ENCODE measurements around the gene GOLGA8S.
"Not testable (repeated sequence)": the region's sequence is repeated elsewhere in the genome, so short reads cannot be mapped to it uniquely, and the experiment has no call there.

GOLGA8S gene

GRCh38 chr15:23354448-23354847, at the start of gene GOLGA8S:
GOLGA8S (plus strand) TSS chr15:23354748; CDS start chr15:23354810, 62 bp downstream.
- DNase-seq, result not testable (repeated sequence)

GRCh38 chr15:23304805-23305204, 49.7 kb upstream of the GOLGA8S start:
- DNase-seq, result not testable (repeated sequence)

- DNase-seq, result not testable (repeated sequence)
These were observed 48.6 kb upstream of the GOLGA8S start for GRCh38 chr15:23305921-23306320.

GRCh38 chr15:23311233-23311632, 43.3 kb upstream of the GOLGA8S start:
- not testable (repeated sequence) for DNase-seq

GRCh38 chr15:23334096-23334495, 20.5 kb upstream of the GOLGA8S start, which contains the start of gene GOLGA6L26:
GOLGA6L26 (minus strand) TSS chr15:23334196; CDS start chr15:23334135, 61 bp downstream.
- DNase-seq, result not testable (repeated sequence)

- DNase-seq, result not testable (repeated sequence)
These were observed 8.1 kb downstream of the GOLGA8S start for GRCh38 chr15:23362622-23363021.

GRCh38 chr15:23364261-23364660, 9.7 kb downstream of the GOLGA8S start:
- not testable (repeated sequence) for DNase-seq

GRCh38 chr15:23370578-23370977, 16.0 kb downstream of the GOLGA8S start:
- no peak for DNase-seq

- not testable (repeated sequence) for DNase-seq
These were observed 16.6 kb downstream of the GOLGA8S start for GRCh38 chr15:23371134-23371533.

GRCh38 chr15:23371868-23372267, 17.3 kb downstream of the GOLGA8S start:
- DNase-seq, result not testable (repeated sequence)

- no peak for DNase-seq
These were observed 17.7 kb downstream of the GOLGA8S start for GRCh38 chr15:23372284-23372683.

GRCh38 chr15:23372891-23373600, 18.5 kb downstream of the GOLGA8S start:
- DNase-seq, result not testable (repeated sequence)

- not testable (repeated sequence) for DNase-seq
These were observed 19.7 kb downstream of the GOLGA8S start for GRCh38 chr15:23374226-23374625.

GRCh38 chr15:23378946-23379345, 24.4 kb downstream of the GOLGA8S start:
- DNase-seq, result not testable (repeated sequence)

GRCh38 chr15:23380700-23381099, 26.2 kb downstream of the GOLGA8S start:
- not testable (repeated sequence) for DNase-seq

GRCh38 chr15:23381192-23381591, 26.6 kb downstream of the GOLGA8S start:
- not testable (repeated sequence) for DNase-seq

- DNase-seq, result no peak
These were observed 29.8 kb downstream of the GOLGA8S start for GRCh38 chr15:23384371-23384770.

GRCh38 chr15:23385886-23386430, 31.4 kb downstream of the GOLGA8S start:
- no peak for DNase-seq

- no peak for DNase-seq
These were observed 33.2 kb downstream of the GOLGA8S start for GRCh38 chr15:23387621-23388190.

GRCh38 chr15:23395030-23395692, 40.6 kb downstream of the GOLGA8S start:
- DNase-seq, result no peak

- no peak for DNase-seq
These were observed 41.3 kb downstream of the GOLGA8S start for GRCh38 chr15:23395832-23396231.

GRCh38 chr15:23397779-23398178, 43.2 kb downstream of the GOLGA8S start:
- no peak for DNase-seq

GRCh38 chr15:23398357-23398756, 43.8 kb downstream of the GOLGA8S start:
- not testable (repeated sequence) for DNase-seq
